Measurements from ENCODE around the gene DCLRE1A.
"Not testable (repeated sequence)": the region's sequence is repeated elsewhere in the genome, so short reads cannot be mapped to it uniquely, and the experiment has no call there.

Gene DCLRE1A

GRCh38 chr10:113858541-113858940 is 4.7 kb upstream of the DCLRE1A start:
- no peak for DNase-seq (ENCODE audit: low spot score)

GRCh38 chr10:113857210-113857609 is 3.3 kb upstream of the DCLRE1A start:
- no peak for DNase-seq (ENCODE audit: low spot score)

DNA sequence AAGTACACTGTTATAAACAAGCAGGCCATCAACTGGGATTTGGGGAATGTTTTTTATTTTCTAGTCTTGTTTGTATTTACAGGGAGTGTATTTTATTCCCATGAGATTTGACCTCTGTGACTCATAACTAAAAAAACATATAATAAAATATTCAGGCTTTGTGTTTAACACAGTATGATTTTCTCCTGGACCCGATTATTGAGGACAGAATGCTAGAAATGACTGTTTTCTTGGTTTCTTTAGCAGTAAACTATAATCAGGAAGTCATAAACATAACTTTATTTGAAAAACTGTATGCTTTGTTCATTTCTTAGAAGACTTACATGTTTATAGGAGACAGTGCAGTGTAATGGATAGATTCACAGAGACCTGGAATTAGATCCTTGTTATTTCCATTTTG is 2.7 kb upstream of the DCLRE1A start:
- no peak for DNase-seq (ENCODE audit: low spot score)

DNA sequence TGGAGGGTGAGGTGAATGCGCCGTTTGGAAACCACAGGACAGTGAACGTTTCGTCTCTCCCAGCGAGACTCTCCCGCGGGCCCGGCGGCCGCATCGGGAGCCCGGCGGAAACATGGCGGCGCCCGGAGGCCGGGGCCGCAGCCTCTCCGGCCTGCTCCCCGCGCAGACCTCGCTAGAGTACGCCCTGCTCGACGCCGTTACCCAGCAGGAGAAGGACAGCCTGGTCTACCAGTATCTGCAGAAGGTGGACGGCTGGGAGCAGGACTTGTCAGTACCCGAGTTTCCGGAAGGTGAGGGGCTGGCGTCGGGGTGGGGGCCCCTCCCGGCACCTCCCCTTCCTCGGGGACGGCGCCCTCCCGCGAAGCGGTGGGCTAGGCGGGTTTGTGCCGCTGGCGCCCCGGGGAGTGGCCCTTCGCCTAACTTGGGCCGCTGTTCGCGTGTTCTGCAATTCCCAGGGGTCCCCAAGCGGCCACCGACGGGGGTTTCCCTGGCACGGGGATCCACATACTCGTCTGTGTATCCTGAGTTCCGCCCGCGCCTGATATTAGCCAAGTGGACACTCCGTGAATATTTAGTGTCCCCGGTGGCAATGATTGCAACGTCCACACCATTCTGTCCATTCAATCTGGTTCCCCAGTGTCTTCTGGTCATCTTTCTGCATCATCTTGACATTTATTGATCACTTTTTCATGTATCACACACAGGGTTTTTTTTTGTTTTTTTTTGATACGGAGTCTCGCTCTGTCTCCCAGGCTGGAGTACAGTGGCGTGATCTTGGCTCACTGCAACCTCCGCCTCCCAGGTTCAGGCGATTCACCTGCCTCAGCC is 1.1 kb upstream of the DCLRE1A start:
- DNase-seq (ENCODE audit: low spot score): peak; percentile 41

- no peak for DNase-seq (ENCODE audit: low spot score)
Observed at GRCh38 chr10:113853578-113854012, 287 bp downstream of the DCLRE1A start.

DNA sequence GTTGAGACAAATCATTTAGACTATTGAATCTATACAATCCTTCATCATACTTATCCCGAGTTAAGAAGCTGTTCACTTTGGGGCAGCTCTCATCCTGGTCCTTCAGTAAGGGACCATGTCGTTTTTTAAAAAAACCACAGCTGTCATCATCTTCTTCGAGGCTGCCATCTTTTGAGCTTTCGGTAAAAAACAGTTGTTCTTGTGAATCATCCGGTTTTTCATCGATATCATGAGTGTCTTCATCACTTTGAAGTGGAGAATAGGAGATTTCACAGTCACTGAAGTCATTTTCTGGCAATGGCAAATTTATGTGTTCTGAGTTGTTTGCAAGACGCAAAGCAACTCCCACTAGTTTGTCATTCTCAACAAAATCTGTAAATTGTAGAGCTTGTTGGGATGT is 3.9 kb downstream of the DCLRE1A start:
- DNase-seq (ENCODE audit: low spot score): no peak

DNA sequence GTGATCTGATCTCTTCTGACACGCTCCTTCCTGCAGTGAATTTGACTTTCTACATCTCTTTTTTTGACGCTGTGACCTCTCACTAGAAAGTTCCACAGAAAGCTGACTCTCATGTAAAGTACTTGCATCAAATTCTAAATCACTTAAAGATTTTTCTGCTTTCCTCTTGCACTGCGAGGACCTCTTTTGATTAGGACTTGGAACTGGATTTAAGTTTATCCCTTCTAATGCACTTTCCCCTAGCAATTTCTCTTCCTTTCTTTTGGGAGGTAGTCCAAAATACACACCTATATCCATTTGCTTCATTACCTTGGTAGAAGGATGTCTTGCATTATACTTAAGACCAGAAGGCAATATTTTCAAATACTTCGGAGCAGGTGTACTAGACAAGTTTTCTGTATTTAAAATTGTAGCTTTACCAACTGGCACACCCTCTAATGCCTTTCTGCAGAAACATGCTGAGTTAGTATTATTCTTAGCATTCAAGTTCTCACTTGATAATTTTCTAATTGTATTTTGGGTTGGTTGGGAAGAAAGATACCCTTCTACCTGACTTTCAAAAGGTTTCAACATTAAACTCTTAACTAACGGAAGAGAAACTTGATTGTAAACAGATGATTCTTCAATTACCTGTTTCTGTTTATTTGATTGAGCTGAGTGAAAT is 4.6 kb downstream of the DCLRE1A start:
- DNase-seq (ENCODE audit: low spot score): no peak

GRCh38 chr10:113846036-113846435 is 7.8 kb downstream of the DCLRE1A start:
- no peak for DNase-seq (ENCODE audit: low spot score)

DNA sequence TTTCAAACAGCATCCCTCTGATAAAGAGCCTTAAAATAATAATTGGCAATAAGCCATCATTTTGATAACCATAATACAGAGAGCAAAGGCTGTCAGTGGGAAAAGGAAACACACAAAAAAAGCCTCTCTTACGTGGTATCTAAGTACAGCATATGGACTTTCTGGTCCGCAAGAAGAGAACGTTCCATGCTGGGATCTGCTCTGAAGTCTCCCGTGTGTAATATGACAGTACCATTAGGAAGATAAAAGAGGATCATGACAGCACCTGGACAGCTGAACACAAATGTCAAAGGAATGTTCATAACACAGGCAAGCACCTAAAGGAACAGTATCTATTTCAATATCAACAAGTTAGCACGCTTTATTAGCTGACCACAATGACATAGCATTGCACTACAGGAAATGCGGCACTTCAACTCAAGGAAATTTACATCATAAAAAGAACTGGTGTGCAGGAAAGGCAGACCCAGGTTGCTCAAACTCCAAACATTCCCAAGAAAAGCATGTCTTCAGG is 9.9 kb downstream of the DCLRE1A start:
- no peak for DNase-seq (ENCODE audit: low spot score)

GRCh38 chr10:113842171-113842570 is 11.7 kb downstream of the DCLRE1A start:
- DNase-seq (ENCODE audit: low spot score): no peak

DNA sequence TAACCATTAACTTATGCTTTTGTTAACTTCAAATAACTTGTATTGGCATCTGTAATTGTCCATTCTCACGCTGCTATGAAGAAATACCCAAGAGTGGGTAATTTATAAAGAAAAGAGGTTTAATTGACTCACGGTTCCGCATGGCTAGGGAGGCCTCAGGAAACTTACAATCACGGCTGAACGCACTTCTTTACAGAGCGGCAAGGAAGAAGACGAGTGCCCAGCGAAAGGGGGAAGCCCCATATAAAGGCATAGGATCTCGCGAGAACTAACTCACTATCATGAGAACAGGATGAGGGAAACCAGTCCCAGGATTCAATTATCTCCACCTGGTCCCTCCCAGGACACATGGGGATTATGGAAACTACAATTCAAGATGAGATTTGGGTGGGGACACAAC is 25.3 kb downstream of the DCLRE1A start:
- DNase-seq (ENCODE audit: low spot score): not testable (repeated sequence)

- no peak for DNase-seq (ENCODE audit: low spot score)
Observed at GRCh38 chr10:113825791-113826190, 28.1 kb downstream of the DCLRE1A start.

- no peak for DNase-seq (ENCODE audit: low spot score)
Observed at GRCh38 chr10:113823389-113823788, 30.5 kb downstream of the DCLRE1A start.

DNA sequence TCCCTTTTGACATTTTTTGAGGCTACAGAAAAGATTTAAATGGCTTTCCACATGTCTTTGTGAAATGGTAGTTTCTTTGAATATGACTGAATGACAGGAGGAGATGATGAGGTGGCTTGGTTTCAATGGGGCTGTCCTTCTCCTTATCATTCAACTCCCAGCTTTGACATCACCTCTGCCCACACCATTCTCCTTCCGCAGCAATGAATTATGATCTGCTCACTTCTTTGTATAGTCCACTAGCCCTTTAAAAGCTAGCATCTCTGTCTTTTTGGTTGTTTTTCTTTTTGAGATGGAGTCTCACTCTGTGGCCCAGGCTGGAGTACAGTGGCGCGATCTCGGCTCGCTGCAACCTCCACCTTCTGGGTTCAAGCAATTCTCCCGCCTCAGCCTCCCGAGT is 31.7 kb downstream of the DCLRE1A start:
- DNase-seq (ENCODE audit: low spot score): no peak

DNA sequence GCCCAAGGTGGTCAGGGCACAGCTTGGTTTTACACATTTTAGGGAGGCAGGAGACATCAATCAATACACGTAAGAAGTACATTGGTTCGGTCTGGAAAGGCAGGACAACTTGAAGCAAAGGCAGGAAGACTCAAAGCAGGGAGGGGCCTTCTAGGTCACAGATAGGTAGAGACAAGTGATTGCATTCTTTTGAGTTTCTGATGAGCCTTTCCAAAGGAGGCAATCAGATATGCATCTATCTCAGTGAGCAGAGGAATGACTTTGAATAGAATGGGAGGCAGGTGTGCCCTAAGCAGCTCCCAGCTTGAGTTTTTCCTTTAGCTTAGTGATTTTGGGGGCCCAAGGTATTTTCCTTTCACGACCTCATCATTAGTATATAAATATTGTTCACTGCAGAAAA is 32.6 kb downstream of the DCLRE1A start:
- not testable (repeated sequence) for DNase-seq (ENCODE audit: low spot score)

DNA sequence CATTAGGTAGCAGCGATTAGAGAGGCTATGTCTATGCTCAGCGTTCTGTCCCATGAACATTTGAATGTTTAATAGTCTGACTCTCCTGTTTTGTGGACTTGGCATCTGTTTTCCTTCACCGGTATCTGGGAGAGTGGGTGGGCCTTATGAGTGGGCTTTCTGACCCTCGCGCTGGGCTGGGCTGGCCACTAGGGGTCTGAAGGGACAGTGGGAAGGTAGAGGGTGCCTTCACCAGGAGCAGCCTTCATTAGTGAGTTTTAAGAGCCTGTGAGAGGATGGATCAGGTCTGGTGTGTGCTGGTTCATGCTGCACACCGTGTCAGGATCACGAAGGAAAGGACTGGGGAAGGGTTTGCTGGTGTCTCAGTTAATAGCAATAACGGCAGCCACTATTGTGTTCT is 33.4 kb downstream of the DCLRE1A start:
- no peak for DNase-seq (ENCODE audit: low spot score)

GRCh38 chr10:113819989-113820388 is 33.9 kb downstream of the DCLRE1A start:
- DNase-seq (ENCODE audit: low spot score): no peak

- DNase-seq (ENCODE audit: low spot score): not testable (repeated sequence)
Observed at GRCh38 chr10:113814700-113815099, 39.2 kb downstream of the DCLRE1A start.

DNA sequence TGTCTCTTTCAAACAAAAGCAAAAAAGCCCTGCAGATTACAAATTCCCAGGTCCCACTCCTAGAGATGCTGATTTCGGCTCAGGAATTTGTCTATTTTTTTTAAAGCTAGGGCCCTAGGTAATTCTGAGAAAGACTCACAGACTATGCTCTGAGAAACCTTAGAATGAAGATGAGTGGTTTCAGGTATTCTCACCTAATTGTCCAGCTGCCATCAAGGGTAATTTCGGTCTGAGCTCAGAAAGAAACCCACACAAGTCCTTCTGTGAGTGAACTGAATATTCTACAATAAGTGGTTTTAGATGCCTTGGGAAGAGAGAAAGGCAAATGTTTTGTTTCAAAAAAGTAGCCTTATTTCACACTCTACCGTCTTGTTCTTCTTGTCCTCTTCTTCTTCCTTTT is 45.7 kb downstream of the DCLRE1A start:
- no peak for DNase-seq (ENCODE audit: low spot score)

DNA sequence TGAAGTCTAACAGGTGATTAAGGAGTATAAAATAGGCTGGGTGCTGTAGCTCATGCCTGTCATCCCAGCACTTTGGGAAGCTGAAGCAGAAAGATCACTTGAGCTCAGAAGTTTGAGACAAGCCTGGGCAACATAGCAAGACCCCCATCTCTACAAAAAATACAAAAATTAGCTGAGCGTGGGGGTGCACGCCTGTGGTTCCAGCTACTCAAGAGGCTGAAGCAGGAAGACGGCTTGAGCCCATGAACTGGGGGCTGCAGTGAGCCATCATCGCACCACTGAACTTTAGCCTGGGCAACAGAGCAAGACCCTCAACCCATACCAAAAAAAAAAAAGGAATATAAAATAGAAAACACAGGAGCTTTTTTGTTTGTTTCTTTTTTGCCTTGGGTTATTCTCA is 47.4 kb downstream of the DCLRE1A start:
- DNase-seq (ENCODE audit: low spot score): no peak

- no peak for DNase-seq (ENCODE audit: low spot score)
Observed at GRCh38 chr10:113802997-113803396, 50.9 kb downstream of the DCLRE1A start.

DNA sequence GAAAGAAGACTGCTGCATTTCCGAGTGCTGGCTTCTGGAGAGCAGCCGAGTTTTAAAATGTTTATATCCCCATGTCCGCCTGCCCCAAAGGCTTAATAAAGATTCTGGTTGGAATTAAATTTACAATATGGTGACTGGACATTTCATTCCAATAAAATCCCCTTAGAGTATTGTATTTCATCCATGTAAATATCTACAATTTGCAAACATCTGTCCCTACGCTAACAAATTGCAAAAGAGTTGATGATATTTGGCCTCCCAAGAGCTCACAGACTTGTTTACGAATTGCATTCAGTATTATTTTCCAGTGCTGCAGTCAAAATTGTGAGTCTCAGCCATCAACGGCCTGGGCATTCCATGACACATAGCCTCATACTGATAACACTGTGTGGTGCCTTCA is 52.3 kb downstream of the DCLRE1A start:
- DNase-seq (ENCODE audit: low spot score): no peak

DNA sequence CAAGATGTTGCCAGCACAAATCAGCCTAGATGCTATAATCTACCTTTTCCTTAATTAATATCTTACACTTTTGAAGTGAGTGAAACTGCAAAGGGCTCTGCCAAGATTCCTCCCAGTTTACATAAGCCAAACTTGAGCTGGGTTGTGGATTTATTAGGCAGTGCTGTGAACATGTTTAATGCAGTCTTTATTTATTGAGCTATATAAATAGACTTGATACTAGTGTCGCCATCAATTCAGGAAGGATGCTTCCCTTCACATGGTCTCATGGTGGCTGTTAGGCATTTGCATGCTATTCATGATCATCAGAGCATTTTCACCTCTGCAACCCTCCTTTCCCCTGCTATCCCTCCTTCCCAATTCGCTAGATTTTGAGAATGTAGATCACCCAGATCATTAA is 62.2 kb downstream of the DCLRE1A start:
- no peak for DNase-seq (ENCODE audit: low spot score)

Data from globus pallidus (tissue), 1 donor.